ENCODE results near the gene ZNF175.

- TF ChIP-seq FOXM1 (IDR thresholded peaks at IDR 0.05; ENCODE audit: borderline replicate concordance) (no peak), HDGF (IDR thresholded peaks at IDR 0.05; ENCODE audit: borderline replicate concordance) (no peak)
Observed at GRCh38 chr19:51567583-51567982, 3.5 kb upstream of the ZNF175 start.
